HCT116 (cell line): Measurements from ENCODE around the gene TNFRSF25. TPM values are rescaled to one million over a fixed set of nuclear protein-coding genes. Genes with fewer than 3 reads are reported as not detected.

Source experiments
- ATAC-seq: fragments of 200-7000 bp; cut with Tn5 transposase; 2 replicates; pipeline ENCODE4 v1.9.1; 2020; ENCODE audit warnings: mild to moderate bottlenecking, moderate library complexity
- BruUV-seq: library from RNA; stranded (reverse); fragments of 400-500 nt; replicated peaks from 2 replicates; lab custom pipeline; 2021; lab: Mats Ljungman, UMichigan
- CTCF ChIA-PET: fragments of 300-600 bp; sonication (Branson Sonifier 250); formaldehyde crosslinking; loops from one replicate; lab custom pipeline; 2021; ENCODE audit warnings: antibody characterized with exemption; lab: Charles Lee
- POLR2A ChIA-PET: fragments of 300-600, 350-600 bp; sonication (Branson Sonifier 250); formaldehyde crosslinking; loops from one replicate; lab custom pipeline; 2021; ENCODE audit warnings: antibody characterized with exemption; lab: Charles Lee
- RAD21 ChIA-PET, 2 experiments: fragments of 300-600 bp; sonication (Branson Sonifier 250); formaldehyde crosslinking; loops; one replicate each; lab custom pipeline; 2023; ENCODE audit warnings: low total read pairs in 2 of 2; ENCODE audit not compliant: uncharacterized antibody in 2 of 2, unreplicated experiment in 2 of 2, low non-redundant PET in 1 of 2; lab: Charles Lee
- DNase-seq: peaks from one replicate; pipeline ENCODE4 v3.0.0-alpha.2; 2010; ENCODE audit warnings: low read depth, low spot score
- H2AFZ ChIP-seq: fragments of 200-600 bp; shearing (Covaris generic), sonication (generic); 2 replicates; pipeline ENCODE4 v1.6.1; 2017; ENCODE audit warnings: low read depth, mixed run types, mixed read lengths, antibody characterized with exemption, low read length; ENCODE audit not compliant: poor library complexity, severe bottlenecking
- H3K27ac ChIP-seq: 2 replicates; pipeline ENCODE4 v1.5.1; 2012; ENCODE audit warnings: low read depth, low read length
- H3K27me3 ChIP-seq: fragments of 200-600 bp; sonication (generic); 2 replicates; pipeline ENCODE4 v1.6.1; 2016; ENCODE audit warnings: mixed run types, low read length, mixed read lengths; ENCODE audit not compliant: insufficient read depth
- H3K36me3 ChIP-seq, 2 experiments: fragments of 200-500 bp in 1 of 2; fragments of 200-600 bp in 1 of 2; sonication (Bioruptor generic) in 1 of 2; sonication (generic) in 1 of 2; 2 replicates each; pipeline versions ENCODE4 v1.5.1 to v1.6.1; 2014 to 2016; ENCODE audit warnings: low read length in 2 of 2, inconsistent platforms in 1 of 2, mixed read lengths in 1 of 2, mixed run types in 1 of 2; ENCODE audit not compliant: insufficient read depth in 2 of 2, control insufficient read depth in 1 of 2
- H3K4me1 ChIP-seq, 2 experiments: fragments of 200-600 bp in 1 of 2; sonication (generic) in 1 of 2; 2 replicates each; pipeline versions ENCODE4 v1.5.1 to v1.6.1; 2012 to 2017; ENCODE audit warnings: low read length in 2 of 2, inconsistent platforms in 1 of 2, mild to moderate bottlenecking in 1 of 2, mixed read lengths in 1 of 2, mixed run types in 1 of 2, moderate library complexity in 1 of 2; ENCODE audit not compliant: insufficient read depth in 2 of 2, control insufficient read depth in 1 of 2
- H3K4me2 ChIP-seq: fragments of 200-600 bp; sonication (generic); 2 replicates; pipeline ENCODE4 v1.6.1; 2017; ENCODE audit warnings: mixed run types, low read length, mixed read lengths
- H3K4me3 ChIP-seq, 2 experiments: fragments of 200-600 bp in 1 of 2; sonication (generic) in 1 of 2; replicated peaks in 1 of 2; 2 replicates each; pipeline ENCODE4 v1.5.1; 2011 to 2016; ENCODE audit warnings: low read length in 2 of 2, control low read depth in 1 of 2, low read depth in 1 of 2, mild to moderate bottlenecking in 1 of 2, mixed read lengths in 1 of 2, mixed run types in 1 of 2
- H3K79me2 ChIP-seq: fragments of 200-600 bp; sonication (generic); 2 replicates; pipeline ENCODE4 v1.6.1; 2017; ENCODE audit warnings: mild to moderate bottlenecking, mixed run types, low read length, moderate library complexity, mixed read lengths; ENCODE audit not compliant: insufficient read depth
- H3K9ac ChIP-seq: fragments of 200-600 bp; sonication (generic); 2 replicates; pipeline ENCODE4 v1.6.1; 2016; ENCODE audit warnings: low read length, mixed read lengths
- H3K9me2 ChIP-seq: fragments of 200-600 bp; sonication (generic), shearing (Covaris generic); 2 replicates; pipeline ENCODE4 v1.6.1; 2017; ENCODE audit warnings: mixed run types, mild to moderate bottlenecking, moderate library complexity; ENCODE audit not compliant: insufficient read depth
- H3K9me3 ChIP-seq, 2 experiments: fragments of 200-500 bp in 1 of 2; fragments of 200-600 bp in 1 of 2; sonication (Bioruptor generic) in 1 of 2; sonication (generic) in 1 of 2; 2 replicates each; pipeline ENCODE4 v1.6.1; 2014 to 2017; ENCODE audit warnings: low read length in 2 of 2, mixed read lengths in 2 of 2, inconsistent platforms in 1 of 2, low read depth in 1 of 2, mild to moderate bottlenecking in 1 of 2, mixed run types in 1 of 2, moderate library complexity in 1 of 2; ENCODE audit not compliant: control insufficient read depth in 1 of 2, insufficient read depth in 1 of 2
- H4K20me1 ChIP-seq: fragments of 200-600 bp; sonication (generic), shearing (Covaris generic); 2 replicates; pipeline ENCODE4 v1.6.1; 2017; ENCODE audit warnings: mixed run types, mild to moderate bottlenecking, moderate library complexity; ENCODE audit not compliant: insufficient read depth
- ATF3 ChIP-seq: IDR thresholded peaks from 2 replicates; pipeline ENCODE4 v1.6.1; 2012
- CBX3 ChIP-seq: IDR thresholded peaks from 2 replicates; pipeline ENCODE4 v1.6.1; 2012; ENCODE audit warnings: low read depth
- CEBPB ChIP-seq: IDR thresholded peaks from 2 replicates; pipeline ENCODE4 v1.6.1; 2012; ENCODE audit warnings: low read depth
- CTCF ChIP-seq, 3 experiments: fragments of 200-600 bp in 1 of 3; sonication (generic) in 1 of 3; IDR thresholded peaks in 2 of 3; conservative IDR thresholded peaks in 1 of 3; 2 replicates each; pipeline ENCODE4 v1.5.1; 2012 to 2017; ENCODE audit warnings: low read depth in 2 of 3, low read length in 2 of 3, antibody characterized with exemption in 1 of 3, borderline replicate concordance in 1 of 3, control low read depth in 1 of 3, mild to moderate bottlenecking in 1 of 3, mixed read lengths in 1 of 3, mixed run types in 1 of 3, moderate library complexity in 1 of 3; ENCODE audit not compliant: insufficient read depth in 1 of 3
- EGR1 ChIP-seq: IDR thresholded peaks from 2 replicates; pipeline ENCODE4 v1.6.1; 2012; ENCODE audit warnings: low read depth
- ELF1 ChIP-seq: IDR thresholded peaks from 2 replicates; pipeline ENCODE4 v1.6.1; 2012; ENCODE audit warnings: low read depth, borderline replicate concordance
- EZH2 ChIP-seq: fragments of 200-600 bp; sonication (generic); IDR thresholded peaks from 2 replicates; pipeline ENCODE4 v1.6.1; 2017; ENCODE audit warnings: antibody characterized with exemption, mixed run types
- FOSL1 ChIP-seq: IDR thresholded peaks from 2 replicates; pipeline ENCODE4 v1.6.1; 2012; ENCODE audit warnings: low read depth
- JUND ChIP-seq: IDR thresholded peaks from 2 replicates; pipeline ENCODE4 v1.6.1; 2012
- MAX ChIP-seq: IDR thresholded peaks from 2 replicates; pipeline ENCODE4 v1.6.1; 2012
- POLR2A ChIP-seq: IDR thresholded peaks from 2 replicates; pipeline ENCODE4 v1.7.0; 2011; ENCODE audit warnings: borderline replicate concordance; ENCODE audit not compliant: insufficient read depth, insufficient read length; ENCODE audit errors: extremely low read depth
- RAD21 ChIP-seq: IDR thresholded peaks from 2 replicates; pipeline ENCODE4 v1.6.1; 2012; ENCODE audit warnings: low read depth, mild to moderate bottlenecking
- REST ChIP-seq: IDR thresholded peaks from 2 replicates; pipeline ENCODE4 v1.6.1; 2012; ENCODE audit warnings: low read depth
- SP1 ChIP-seq: IDR thresholded peaks from 2 replicates; pipeline ENCODE4 v1.6.1; 2012; ENCODE audit warnings: low read depth
- SRF ChIP-seq: IDR thresholded peaks from 2 replicates; pipeline ENCODE4 v1.6.1; 2012; ENCODE audit warnings: low read depth
- TCF7L2 ChIP-seq: IDR thresholded peaks from 2 replicates; pipeline ENCODE4 v1.7.0; 2011; ENCODE audit warnings: borderline replicate concordance, inconsistent platforms; ENCODE audit not compliant: insufficient read depth, insufficient read length; ENCODE audit errors: extremely low read depth
- YY1 ChIP-seq: IDR thresholded peaks from 2 replicates; pipeline ENCODE4 v1.6.1; 2011; ENCODE audit warnings: low read length, low read depth, moderate library complexity, mild to moderate bottlenecking; ENCODE audit not compliant: insufficient replicate concordance; ENCODE audit errors: extremely low read depth
- ZBTB33 ChIP-seq: IDR thresholded peaks from 2 replicates; pipeline ENCODE4 v1.6.1; 2011; ENCODE audit warnings: mild to moderate bottlenecking, low read length, moderate library complexity; ENCODE audit not compliant: insufficient replicate concordance; ENCODE audit errors: extremely low read depth
- ZFX ChIP-seq: fragments of 450-650 bp; IDR thresholded peaks from 2 replicates; pipeline ENCODE4 v1.6.1; 2017
- ZNF274 ChIP-seq: fragments of 200-500 bp; sonication (Bioruptor generic); IDR thresholded peaks from 2 replicates; pipeline ENCODE4 v1.6.1; 2014; ENCODE audit warnings: mild to moderate bottlenecking, low read depth, low read length, inconsistent platforms
- intact Hi-C: fragments of 100-400 bp; cut with micrococcal nuclease; formaldehyde crosslinking; loops from 2 replicates; pipeline ENCODE4 v1.10.0; 2022
- total RNA-seq: library from RNA; stranded (reverse); gene quantifications from one replicate; pipeline ENCODE4 v1.2.1, GENCODE V29; 2021; ENCODE audit not compliant: unreplicated experiment

Gene TNFRSF25
- total RNA-seq, 1 experiment from 2014 or later, result 27.5 TPM

GRCh38 chr1:6511056-6511455 is 45.1 kb upstream of the TNFRSF25 start:
- H4K20me1 ChIP-seq, result no peaks in the 10 kb centered on the region
- H3K9ac ChIP-seq, result no peak overlapping the region
- RAD21 ChIA-PET, result no interaction called here
- H3K4me2 ChIP-seq, result no peak overlapping the region
- TF ChIP-seq SP1 (no peak), TCF7L2 (no peak), ZNF274 (no peak), CBX3 (no peak), SRF (no peak), ZBTB33 (no peak), ATF3 (no peak), YY1 (no peak), CTCF (IDR thresholded peaks at IDR 0.05 in 2 of 3, conservative IDR thresholded peaks at IDR 0.05 in 1 of 3; ENCODE audit: borderline replicate concordance in 1 of 3, insufficient read depth in 1 of 3, low read depth in 2 of 3, low read length in 2 of 3) (no peak), RAD21 (no peak), MAX (no peak), EGR1 (no peak), CEBPB (no peak), ELF1 (no peak), JUND (no peak), POLR2A (no peak), ZFX (no peak), REST (no peak), EZH2 (no peak), FOSL1 (no peak)
- no peaks in the 10 kb centered on the region for H3K9me2 ChIP-seq
- H3K36me3 ChIP-seq, result no peaks in the 10 kb centered on the region
- no peaks in the 10 kb centered on the region for H3K79me2 ChIP-seq
- no peak for ATAC-seq
- H3K4me3 ChIP-seq, result no peak overlapping the region
- H3K4me1 ChIP-seq, result peaks cover 0 to 6% of the 10 kb centered on the region in 2 experiments; a peak in 1 of 4 replicates
- no peak overlapping the region for H3K27ac ChIP-seq
- no TSS peak for BruUV-seq
- CTCF ChIA-PET, result no interaction called here
- no peaks in the 10 kb centered on the region for H3K27me3 ChIP-seq
- intact Hi-C loops, result no loop called here
- POLR2A ChIA-PET, result no interaction called here
- DNase-seq, result no peak
- H2AFZ ChIP-seq, result no peak overlapping the region
- H3K9me3 ChIP-seq, result no peaks in the 10 kb centered on the region
